ENCODE measurements around the gene HSPE1.

GRCh38 chr2:197486175-197486574 is 14.0 kb upstream of the HSPE1 start:
- TF ChIP-seq CTCF (IDR thresholded peaks at IDR 0.05) (no peak), EP300 (IDR thresholded peaks at IDR 0.05) (no peak), EHF (CRISPR knock-in tag; IDR thresholded peaks at IDR 0.05) (no peak), POLR2A (IDR thresholded peaks at IDR 0.05; ENCODE audit: low read length) (no peak), RNF2 (IDR thresholded peaks at IDR 0.05; ENCODE audit: borderline replicate concordance, low read depth) (no peak), MAX (IDR thresholded peaks at IDR 0.05) (no peak), JUN (IDR thresholded peaks at IDR 0.05) (no peak), PBX3 (IDR thresholded peaks at IDR 0.05) (no peak), CHD4 (IDR thresholded peaks at IDR 0.05; ENCODE audit: borderline replicate concordance) (no peak), TFCP2L1 (CRISPR knock-in tag; IDR thresholded peaks at IDR 0.05) (no peak), E2F6 (IDR thresholded peaks at IDR 0.05; ENCODE audit: borderline replicate concordance, low read depth) (no peak), SREBF2 (IDR thresholded peaks at IDR 0.05) (no peak), ELK1 (IDR thresholded peaks at IDR 0.05; ENCODE audit: low read depth, low read length) (no peak), CEBPB (IDR thresholded peaks at IDR 0.05) (no peak)

Data from A549 (cell line).